RPMI7951 (cell line): Measurements from ENCODE around the gene ANKRD17. TPM values are rescaled to one million over a fixed set of nuclear protein-coding genes. Genes with fewer than 3 reads are reported as not detected.
"Not testable (repeated sequence)": the region's sequence is repeated elsewhere in the genome, so short reads cannot be mapped to it uniquely, and the experiment has no call there.

Source experiments
- DNase-seq: peaks from one replicate; pipeline ENCODE4 v3.0.0-alpha.2; 2012; ENCODE audit warnings: low read depth
- total RNA-seq: library from RNA; depleted of rRNA; stranded (reverse); fragments of >200 nt; shearing (Covaris generic); gene quantifications from 2 replicates; pipeline ENCODE4 v1.2.3, GENCODE V29; 2014

ANKRD17 gene
- total RNA-seq, 1 experiment from 2014 or later = 25.4 TPM

DNA sequence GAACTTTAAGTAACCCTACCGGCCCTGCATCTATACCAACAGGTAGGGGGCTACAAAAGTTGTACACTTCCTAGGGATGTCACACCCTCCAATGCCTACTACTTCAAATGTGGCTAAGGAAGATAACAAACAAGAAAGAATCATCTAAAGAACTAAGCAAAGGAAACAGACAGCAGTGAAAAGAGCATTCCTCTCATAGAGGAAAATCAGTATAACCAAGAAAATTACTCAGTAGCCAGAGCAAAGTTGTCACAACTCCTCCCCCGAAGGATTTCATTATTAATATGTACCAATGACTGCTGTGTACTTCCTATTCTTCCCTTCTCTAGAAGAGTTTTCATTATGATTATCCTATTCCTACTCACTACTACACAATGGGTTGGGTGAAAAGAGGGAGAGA, 12.6 kb downstream of the ANKRD17 start:
- no peak for DNase-seq

DNA sequence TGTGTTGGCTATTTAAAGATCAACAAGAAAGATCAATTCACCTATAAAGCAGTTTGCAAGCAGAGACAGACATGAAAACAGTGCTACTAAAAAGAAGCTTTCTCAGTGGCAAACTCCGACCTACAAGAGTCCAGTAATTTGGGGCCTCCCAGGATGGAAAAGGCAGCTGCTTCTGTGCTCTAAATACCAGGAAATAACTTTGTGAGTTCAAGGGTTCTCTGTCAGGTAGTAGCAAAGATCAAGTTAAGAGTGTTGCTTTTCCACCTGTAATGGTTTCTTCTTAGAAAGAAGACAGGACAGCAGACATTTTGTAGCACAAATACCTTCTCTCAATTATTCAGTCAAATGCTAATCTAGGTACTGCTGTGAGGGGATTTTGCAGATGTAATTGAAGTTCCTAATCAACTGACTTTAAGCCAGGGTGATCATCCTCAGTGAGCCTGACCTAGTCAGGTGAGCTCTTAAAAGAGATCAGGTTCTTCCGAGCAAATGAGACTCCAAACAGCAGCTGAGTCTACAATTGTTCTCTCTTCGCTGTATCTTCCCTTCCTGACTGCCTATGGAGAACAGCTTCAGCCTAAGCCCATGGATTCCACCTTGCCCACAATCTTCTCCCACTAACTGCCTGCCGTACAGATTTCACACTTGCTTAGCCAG, 13.5 kb downstream of the ANKRD17 start:
- no peak for DNase-seq

DNA sequence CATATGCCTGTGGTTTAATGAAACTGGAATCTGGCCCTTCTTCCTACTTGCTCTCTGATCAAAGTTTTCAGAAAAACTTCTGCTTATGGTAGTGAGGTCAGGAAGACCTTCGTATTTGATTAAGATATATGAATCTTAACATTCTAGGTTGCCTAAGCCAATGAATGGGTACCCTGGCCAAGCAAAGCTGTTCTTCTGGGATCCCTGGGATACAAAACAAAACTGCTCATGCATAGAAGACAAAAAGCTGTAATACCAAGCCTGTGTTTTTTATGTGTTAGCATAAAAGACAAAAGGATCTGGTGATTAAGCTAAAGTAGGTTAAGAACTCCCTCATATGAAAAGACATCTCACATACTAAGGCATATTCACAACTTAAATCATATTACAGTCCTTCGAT, 21.6 kb downstream of the ANKRD17 start:
- no peak for DNase-seq

DNA sequence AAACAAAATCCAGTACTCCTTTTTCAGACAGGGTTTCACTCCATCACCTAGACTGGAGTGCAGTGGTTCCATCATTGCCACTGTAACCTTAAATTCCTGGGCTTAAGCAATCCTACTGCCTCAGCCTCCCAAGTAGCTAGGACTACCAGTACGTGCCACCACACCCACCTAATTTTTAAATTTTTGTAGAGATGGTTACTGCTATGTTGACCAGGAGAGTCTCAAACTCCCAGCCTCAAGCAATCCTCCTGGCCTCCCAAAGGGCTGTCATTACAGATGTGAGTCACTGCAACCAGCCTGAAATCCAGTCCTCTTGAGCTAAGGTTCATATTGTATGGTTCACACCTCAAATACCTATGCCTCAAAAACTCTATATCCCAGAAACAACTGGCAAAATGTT, 22.4 kb downstream of the ANKRD17 start:
- DNase-seq = no peak

DNA sequence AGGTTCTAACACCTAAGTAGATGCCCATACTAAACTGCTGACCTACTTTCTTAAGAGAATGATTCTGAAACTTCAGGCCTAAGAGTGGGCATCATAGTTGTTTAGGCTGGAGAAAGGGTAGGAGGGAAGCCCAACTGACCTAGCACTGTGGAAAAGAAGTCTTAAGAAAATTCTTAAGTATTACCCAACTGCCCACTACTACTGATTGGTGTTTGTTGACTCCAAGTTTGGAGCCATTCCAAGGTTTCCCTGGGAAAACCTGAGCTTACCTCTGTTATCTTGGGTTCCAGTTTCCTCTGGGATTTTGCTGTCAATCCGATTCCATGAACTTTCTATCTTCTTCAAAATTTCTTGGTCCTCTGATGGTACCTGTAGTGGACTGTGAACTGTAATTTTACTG, 23.9 kb downstream of the ANKRD17 start:
- no peak for DNase-seq

DNA sequence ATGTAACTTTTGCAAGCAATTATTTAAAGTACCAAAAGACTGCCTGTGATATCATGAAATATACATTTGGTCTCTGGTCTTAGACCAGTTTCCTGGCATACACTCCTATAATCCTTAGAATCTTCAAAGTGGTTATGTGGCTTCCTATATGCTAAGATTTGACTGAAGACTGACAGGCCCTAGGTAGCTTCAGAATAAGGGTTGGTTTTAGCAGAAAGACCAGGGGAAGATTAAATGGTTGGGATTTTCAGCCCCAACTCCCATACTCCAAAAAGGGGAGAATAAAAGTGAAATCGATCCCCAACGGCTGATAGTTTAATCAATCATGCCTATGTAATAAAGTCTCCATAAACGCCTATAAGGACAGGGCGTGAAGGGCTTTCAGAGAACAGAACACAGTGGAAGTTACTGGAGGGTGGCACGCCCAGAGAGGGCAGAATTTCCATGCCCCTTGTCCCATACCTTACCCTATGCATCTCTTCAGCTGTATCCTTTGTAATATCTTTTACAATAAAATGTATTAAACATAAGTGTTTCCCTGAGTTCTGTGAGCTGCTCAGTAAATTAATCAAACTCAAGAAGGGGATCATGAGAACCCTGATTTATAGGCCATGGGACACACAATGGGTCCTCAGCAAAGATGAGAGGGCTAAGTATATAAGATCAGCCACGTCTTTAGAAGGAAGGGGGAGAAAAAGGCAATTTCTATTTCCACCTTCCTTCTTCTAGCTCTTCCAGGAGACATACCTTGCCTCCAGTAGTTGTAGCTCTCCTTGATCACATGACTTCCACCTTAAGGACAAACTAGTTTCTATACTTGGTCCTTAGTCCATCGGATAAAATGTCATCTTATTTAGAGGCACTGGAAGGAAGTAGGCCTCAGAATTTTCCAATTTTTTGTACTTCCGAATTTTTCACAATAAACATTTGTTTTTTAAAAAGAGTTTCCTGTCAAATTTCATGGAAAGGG, 26.8 kb downstream of the ANKRD17 start:
- no peak for DNase-seq

DNA sequence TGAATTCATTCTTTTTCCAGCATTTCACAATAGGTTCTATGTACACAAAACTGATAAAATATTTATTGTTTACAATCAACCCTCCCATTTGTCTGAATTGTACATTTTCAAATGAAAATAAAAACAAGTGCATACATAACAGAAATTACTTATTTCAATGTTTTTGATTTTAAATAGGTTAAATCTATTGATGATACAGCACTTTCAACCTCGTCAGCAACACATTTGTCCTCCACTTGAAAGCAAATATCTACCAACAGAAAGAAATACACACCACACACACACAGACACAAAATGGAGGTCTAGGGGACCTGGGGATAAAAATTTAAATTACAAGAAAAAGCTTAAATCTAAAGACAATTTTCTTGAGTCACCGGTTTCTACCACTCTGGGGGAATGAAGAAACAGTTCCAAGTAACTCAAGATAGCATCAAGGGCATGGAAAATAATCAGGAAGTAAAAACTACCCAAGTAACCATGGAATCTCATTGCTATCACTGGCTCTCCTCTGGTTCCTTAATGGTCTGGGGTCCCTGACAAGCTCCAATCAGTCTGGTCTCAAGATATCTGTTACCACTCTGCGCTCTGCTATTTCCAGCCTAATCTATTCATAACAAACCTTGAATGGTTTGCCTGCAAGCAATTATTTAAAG, 27.6 kb downstream of the ANKRD17 start:
- DNase-seq = no peak

DNA sequence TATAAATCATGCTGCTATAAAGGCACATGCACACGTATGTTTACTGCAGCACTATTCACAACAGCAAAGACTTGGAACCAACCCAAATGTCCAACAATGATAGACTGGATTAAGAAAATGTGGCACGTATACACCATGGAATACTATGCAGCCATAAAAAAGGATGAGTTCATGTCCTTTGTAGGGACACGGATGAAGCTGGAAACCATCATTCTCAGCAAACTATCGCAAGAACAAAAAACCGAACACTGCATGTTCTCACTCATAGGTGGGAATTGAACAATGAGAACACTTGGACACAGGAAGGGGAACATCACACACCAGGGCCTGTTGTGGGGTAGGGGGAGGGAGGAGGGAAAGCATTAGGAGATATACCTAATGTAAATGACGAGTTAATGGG, 29.8 kb downstream of the ANKRD17 start:
- not testable (repeated sequence) for DNase-seq

DNA sequence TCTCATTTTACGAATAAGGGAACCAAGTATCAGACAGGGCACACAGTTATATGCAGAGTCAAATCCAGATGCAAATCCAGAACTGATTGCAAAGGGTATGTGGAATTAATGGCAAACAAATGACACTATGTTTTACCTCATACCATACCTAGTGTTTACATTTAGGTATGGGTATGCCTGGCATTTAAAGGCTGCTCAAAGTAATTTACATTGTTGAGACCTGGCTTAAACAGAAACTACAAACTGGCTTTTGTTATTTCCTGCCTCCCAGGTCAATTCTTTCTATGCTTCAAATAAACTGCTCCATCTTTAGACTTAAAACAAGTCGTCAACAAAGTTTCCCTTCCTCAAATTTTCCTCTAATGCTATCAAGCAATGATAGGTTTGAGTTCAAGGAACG, 33.7 kb downstream of the ANKRD17 start:
- no peak for DNase-seq

DNA sequence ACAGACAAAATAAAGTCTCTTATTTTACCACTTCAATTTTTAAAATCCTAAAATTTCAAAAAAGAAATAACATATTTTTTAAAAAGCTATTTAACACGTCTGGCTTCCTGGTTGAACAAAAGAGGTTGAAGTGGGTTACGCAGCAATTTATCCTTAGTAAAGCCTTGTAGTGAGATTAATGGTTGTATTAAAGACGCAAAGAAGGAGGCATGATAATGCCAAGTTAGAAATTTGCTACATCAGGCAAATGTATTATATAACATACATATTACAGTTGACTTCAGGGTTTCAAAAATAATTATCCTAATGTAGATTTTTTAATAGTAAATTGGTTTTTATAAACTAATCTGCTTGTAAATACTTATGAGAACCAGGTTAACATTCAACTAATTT, 35.3 kb downstream of the ANKRD17 start:
- no peak for DNase-seq

DNA sequence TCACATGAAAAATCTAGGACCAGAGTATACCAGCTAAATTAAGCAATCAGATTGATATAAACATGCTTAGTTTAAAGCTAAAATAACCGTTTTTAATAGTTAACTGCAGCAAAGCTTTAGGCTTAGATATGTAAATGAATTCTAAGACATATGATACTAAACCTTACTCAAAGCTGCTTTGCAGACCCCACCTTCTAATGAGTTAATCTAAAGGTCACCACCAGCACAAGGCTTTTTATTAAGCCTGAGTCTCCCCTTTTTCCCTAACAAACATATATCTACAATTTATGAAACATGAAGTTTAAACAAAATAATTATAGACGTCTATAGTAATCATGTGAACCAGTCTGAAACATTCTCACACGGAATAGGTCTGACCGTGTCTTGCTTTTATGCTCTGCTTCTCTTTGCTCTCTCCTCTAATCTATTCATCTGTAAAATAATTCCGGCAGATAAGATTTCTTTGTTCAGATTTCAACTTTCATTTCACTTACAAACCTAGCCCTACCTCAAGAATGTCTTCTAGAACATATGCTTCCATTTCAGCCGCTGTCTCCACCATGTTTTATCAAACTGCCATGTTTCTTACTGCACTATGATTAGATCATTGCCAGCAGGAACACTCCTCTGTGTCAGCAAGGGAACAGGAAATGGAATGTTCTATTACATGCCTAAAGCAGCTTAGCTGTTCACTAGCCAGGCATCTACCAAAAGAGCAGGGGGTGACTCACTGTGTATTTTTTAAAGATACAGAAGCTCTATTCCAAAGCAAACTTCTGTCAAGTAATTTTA, 35.9 kb downstream of the ANKRD17 start:
- peak; percentile 90 for DNase-seq

DNA sequence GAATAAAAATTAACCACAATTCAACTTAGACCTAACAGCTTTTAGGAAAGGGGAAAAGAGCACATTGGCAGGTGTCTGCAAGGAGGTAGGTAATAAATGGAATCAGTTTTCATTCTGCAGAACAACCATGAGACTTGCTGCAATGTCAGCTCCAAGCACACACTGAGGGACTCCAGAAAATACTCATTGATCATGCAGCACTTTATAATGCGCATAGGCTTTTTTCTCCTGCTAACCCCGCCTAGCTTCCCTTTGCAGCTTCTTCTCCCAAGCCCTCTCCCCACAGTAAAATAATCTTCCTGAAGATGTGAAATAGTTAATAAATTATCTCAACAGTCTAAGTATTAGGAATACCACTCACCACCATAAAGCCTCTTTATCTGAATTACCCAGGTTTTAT, 36.9 kb downstream of the ANKRD17 start:
- DNase-seq = no peak

DNA sequence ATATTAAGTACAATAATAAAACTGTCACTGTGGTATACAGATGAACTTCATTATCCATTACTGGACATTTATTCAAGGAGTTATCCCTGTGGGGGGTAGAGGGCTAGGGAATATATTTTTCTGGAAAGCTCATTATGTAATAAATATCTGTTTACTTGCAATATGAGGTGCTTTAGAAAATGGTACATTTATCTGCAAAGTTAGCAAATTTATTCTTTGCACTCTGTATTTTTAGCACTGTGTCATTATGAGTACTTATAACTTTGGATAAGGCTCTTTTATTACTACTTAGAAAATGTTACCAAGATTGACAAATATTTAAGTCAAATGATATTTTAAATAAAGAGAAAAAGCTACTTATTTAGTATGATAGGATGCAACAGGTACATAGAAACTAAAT, 37.8 kb downstream of the ANKRD17 start:
- DNase-seq = no peak

DNA sequence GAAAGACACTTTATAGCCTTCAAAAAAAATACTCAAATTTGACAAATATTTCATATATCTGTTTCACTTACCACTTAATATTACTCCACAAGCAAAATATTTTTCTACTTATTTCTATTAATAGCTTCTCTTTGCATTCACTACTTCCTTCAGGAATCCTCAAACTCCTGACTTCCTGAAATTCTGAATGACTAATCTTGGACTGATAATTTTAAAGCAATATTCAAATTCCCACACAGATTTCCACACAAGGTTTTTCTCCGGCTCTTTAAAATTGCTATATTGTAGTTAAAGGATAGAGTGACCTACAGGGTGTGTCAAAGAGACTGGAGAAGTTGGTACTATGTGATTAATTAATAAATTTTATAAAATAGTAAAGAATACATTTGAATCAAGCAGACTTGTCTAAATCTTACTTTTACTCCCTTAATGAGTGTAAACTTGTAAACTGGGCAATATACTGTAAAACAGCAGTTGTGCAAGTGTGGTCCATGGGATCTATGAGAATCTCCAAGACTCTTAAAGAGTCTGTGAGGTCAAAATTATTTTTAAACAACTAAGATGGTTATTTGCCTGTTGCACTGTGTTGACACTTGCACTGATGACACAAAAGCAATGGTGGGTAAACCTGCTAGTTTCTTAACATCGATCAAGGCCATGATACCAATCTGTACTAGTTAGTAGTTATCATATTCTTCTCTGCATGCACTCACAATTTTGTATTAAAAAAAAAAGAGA, 44.5 kb downstream of the ANKRD17 start:
- no peak for DNase-seq

DNA sequence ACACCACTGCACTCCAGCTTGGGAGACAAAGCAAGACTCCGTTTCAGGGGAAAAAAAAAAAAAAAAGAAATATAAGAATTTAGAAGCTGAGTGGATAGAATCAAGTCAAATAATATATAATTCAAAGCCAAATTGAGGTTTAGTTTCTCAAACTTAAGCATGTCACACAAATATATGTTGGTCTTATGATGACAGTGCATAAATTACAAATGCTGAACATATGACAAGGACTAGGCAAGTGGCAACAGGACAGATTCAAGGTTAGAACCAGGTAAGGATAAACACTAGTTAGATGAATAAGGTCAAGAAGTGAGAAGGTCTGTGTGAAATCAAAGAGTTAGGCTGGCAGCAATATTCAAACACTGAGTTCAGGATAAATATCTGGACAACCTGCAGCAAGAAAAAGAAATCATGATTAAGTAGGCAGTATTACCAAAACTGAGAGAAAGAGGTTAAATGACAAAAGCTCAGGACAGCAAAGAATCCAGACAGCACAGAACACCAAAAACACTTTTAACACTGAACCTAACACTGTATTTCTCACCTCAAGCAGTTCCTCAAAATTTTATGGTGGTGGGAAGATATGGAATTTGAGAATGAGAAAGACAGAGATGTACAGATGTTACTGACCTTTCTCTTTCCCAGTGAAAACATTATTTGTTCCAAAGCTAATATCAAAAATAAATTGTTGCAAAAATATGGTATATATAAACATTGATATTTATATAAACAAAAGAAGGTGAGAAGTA, 45.4 kb downstream of the ANKRD17 start:
- DNase-seq = no peak

DNA sequence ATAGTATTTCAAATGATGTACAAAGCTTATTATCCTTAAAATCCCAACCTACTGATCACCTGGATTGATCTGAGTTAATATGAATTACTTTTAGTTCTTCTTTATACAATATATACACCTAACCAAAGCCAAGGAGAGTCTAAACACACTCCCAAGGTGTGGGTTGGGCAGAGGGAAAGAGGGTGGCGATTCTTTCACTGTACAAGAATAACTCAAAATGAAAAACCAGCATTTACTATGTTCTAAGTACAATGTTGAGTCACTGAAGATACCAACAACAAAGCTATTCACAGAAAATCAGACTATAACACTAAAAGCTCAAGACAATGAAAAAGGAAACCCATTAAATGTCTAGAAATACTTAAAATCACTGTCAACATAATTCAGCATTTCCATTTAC, 46.6 kb downstream of the ANKRD17 start:
- no peak for DNase-seq

DNA sequence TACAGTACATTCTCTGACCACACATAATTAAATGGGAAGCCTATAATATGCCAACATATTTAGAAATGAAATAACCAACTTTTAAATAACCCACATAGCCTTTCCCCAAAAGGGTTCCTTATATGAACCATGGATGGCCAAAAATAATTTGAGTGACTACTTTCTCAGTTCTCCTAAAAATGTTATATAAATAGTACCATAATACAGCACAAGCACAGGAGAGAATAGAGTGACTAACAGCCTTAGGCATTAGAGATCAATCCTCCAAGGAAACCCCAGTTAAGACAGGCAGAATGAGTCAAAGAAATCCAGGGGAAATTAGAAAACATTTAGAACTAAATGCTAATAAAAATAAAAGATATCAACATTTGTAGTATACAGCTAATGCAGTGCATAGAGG, 50.2 kb downstream of the ANKRD17 start:
- peak; percentile 29 for DNase-seq

DNA sequence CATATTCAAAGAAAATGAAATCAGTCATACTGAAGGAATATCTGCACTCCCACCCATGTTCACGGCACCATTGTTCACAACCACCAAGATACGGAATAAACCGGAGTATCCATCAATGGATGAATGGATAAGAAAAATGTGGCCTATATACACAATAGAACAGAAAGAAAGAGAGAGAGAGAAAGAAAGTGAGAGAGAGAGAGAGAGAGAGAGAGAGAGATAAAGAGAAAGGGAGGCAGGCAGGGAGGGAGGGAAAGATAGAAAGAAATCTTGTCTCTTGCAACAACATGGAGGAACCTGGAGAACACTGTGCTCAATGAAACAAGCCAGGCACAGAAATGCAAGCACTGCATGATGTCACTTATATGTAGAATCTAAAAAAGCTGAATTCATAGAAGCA, 52.4 kb downstream of the ANKRD17 start:
- no peak for DNase-seq

DNA sequence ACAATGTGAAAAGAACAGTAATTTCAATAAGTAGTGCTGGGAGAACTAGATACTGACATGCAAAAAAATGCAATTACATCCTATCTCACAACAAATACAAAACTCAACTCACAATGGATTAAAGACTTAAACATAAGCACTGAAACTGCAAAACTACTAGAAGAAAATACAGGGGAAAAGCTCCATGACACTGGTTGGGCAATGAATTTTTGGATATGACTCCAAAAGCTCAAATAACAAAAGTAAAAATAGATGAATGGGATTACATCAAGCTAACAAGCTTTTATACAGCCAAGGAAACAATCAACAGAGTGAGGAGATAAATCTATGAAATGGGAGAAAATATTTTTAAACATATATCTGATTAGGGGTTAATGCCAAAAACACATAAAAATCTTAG, 53.1 kb downstream of the ANKRD17 start:
- DNase-seq = no peak

DNA sequence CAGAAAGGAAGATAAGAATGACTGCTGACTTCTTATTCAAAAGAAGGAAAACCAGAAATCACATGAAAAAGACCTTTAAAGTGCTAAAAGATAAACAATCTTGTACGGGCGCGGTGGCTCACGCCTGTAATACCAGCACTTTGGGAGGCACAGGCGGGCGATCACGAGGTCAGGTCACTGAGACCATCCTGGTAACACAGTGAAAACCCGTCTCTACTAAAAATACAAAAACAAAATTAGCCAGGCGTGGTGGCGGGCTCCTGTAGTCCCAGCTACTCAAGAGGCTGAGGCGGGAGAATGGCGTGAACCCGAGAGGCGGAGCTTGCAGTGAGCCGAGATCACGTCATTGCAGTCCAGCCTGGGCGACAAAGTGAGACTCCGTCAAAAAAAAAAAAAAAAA, 54.6 kb downstream of the ANKRD17 start:
- not testable (repeated sequence) for DNase-seq
